Uterus (tissue), 2 donors: Measurements from ENCODE around the gene PCNX1.

Source experiments
- CTCF ChIP-seq, 4 experiments: fragments of 200-600 bp in 2 of 4; fragments of 450-650 bp in 2 of 4; sonication (generic) in 2 of 4; IDR thresholded peaks; one replicate each; pipeline ENCODE4 v1.5.1; 2016 to 2019; ENCODE audit warnings: antibody characterized with exemption in 4 of 4, mild to moderate bottlenecking in 2 of 4, moderate library complexity in 1 of 4
- POLR2A ChIP-seq, 2 donors: fragments of 450-650 bp; IDR thresholded peaks; one replicate each; pipeline ENCODE4 v1.6.1; 2016; ENCODE audit warnings: antibody characterized with exemption in 2 of 2, mild to moderate bottlenecking in 1 of 2, moderate library complexity in 1 of 2

- TF ChIP-seq CTCF (IDR thresholded peaks at IDR 0.05), result no peak
- TF ChIP-seq POLR2A (IDR thresholded peaks at IDR 0.05), result no peak
These were observed 55.7 kb downstream of the PCNX1 start for GRCh38 chr14:70962935-70963334.
